Type B pancreatic cell (in vitro differentiated cells): ENCODE measurements around the gene MALRD1. TPM values are rescaled to one million over a fixed set of nuclear protein-coding genes. Genes with fewer than 3 reads are reported as not detected.

ENCODE experiments used
- DNase-seq: peaks from one replicate; pipeline ENCODE4 v3.0.0; 2021; ENCODE audit warnings: mixed read lengths; ENCODE audit not compliant: unreplicated experiment; ENCODE audit errors: extremely low spot score
- H3K27ac Mint-ChIP-seq: 2 replicates; pipeline ENCODE4 v1.8.0; 2021; ENCODE audit warnings: mild to moderate bottlenecking, mixed read lengths
- H3K27me3 Mint-ChIP-seq: 2 replicates; pipeline ENCODE4 v1.8.0; 2021; ENCODE audit warnings: mixed read lengths
- H3K36me3 Mint-ChIP-seq: 2 replicates; pipeline ENCODE4 v1.8.0; 2021; ENCODE audit warnings: mixed read lengths
- H3K4me1 Mint-ChIP-seq: one replicate; pipeline ENCODE4 v1.8.0; 2021; ENCODE audit warnings: mixed read lengths; ENCODE audit not compliant: unreplicated experiment
- H3K4me3 Mint-ChIP-seq: 2 replicates; pipeline ENCODE4 v1.8.0; 2021; ENCODE audit warnings: mild to moderate bottlenecking, mixed read lengths
- H3K9me3 Mint-ChIP-seq: 2 replicates; pipeline ENCODE4 v1.8.0; 2021; ENCODE audit warnings: mixed read lengths
- CTCF ChIP-seq: fragments of 200-600 bp; sonication (generic); conservative IDR thresholded peaks from 2 replicates; pipeline ENCODE4 v1.5.0; 2021; ENCODE audit warnings: antibody characterized with exemption, mild to moderate bottlenecking
- total RNA-seq: library from RNA; stranded (reverse); gene quantifications from 2 replicates; pipeline ENCODE4 v1.2.1, GENCODE V29; 2021; ENCODE audit warnings: low replicate concordance

The MALRD1 gene
- total RNA-seq, 1 donor from 2014 or later: 1.4 TPM

GRCh38 chr10:19783721-19784120, 735.1 kb downstream of the MALRD1 start:
- DNase-seq: no peak
- Mint-ChIP-seq H3K4me1 (no peaks in the 10 kb centered on the region), H3K4me3 (no peak overlapping the region), H3K9me3 (no peaks in the 10 kb centered on the region), H3K36me3 (no peaks in the 10 kb centered on the region), H3K27ac (no peak overlapping the region), H3K27me3 (no peaks in the 10 kb centered on the region)
- no peak for TF ChIP-seq CTCF
